ENCODE measurements around the gene PDPK1.
"Not testable (repeated sequence)": the region's sequence is repeated elsewhere in the genome, so short reads cannot be mapped to it uniquely, and the experiment has no call there.

Gene PDPK1

GRCh38 chr16:2621395-2621794 lies 83.6 kb downstream of the PDPK1 start:
- H3K36me3 ChIP-seq (ENCODE audit: control insufficient read depth, insufficient read depth, low read length): not testable (repeated sequence)

DNA sequence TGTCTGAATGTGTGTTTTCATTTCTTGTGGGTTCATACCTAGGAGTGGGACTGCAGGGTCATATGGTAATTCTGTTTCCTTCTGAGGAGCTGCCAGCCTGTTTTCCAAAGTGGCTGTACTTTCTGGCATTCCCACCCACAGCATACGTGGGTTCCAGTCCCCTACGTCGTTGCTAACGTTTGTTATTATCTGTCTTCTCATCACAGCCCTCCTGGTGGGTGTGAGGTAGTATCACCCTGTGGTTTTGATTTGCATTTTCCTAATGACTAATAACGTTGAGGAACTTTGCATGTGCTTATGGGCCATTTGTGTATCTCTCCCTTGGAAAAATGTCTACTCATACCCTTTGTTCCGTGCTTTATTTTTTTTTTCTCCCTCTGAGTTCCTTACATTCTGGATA lies 89.3 kb downstream of the PDPK1 start:
- H3K36me3 ChIP-seq (ENCODE audit: control insufficient read depth, insufficient read depth, low read length); H3K4me1 ChIP-seq (ENCODE audit: control insufficient read depth, insufficient read depth, low read length, poor library complexity, severe bottlenecking); H3K27ac ChIP-seq (ENCODE audit: low read depth, low read length, severe bottlenecking); H3K4me3 ChIP-seq (ENCODE audit: extremely low read depth, insufficient read depth, low read length, poor library complexity, severe bottlenecking); H3K9me3 ChIP-seq (ENCODE audit: control insufficient read depth, low read length): not testable (repeated sequence)
- no CpG with 5 or more reads among the region's 6 CpGs for WGBS, 2 experiments (ENCODE audit: insufficient coverage in 2 of 2)

More at GRCh38 chr16:2621395-2621794, 83.6 kb downstream of the PDPK1 start:
- H3K9me3 ChIP-seq (ENCODE audit: control insufficient read depth, low read length); H3K4me1 ChIP-seq (ENCODE audit: control insufficient read depth, insufficient read depth, low read length, poor library complexity, severe bottlenecking); H3K27ac ChIP-seq (ENCODE audit: low read depth, low read length, severe bottlenecking); H3K4me3 ChIP-seq (ENCODE audit: extremely low read depth, insufficient read depth, low read length, poor library complexity, severe bottlenecking): not testable (repeated sequence)
- 80% methylated on average over 1 of the region's 8 CpGs; no CpG with 5 or more reads in 1 of the 2 experiments for WGBS, 2 experiments (ENCODE audit: insufficient coverage in 2 of 2)

- not testable (repeated sequence) for H3K36me3 ChIP-seq (ENCODE audit: control insufficient read depth, insufficient read depth, low read length); H3K9me3 ChIP-seq (ENCODE audit: control insufficient read depth, low read length); H3K27ac ChIP-seq (ENCODE audit: low read depth, low read length, severe bottlenecking); H3K4me3 ChIP-seq (ENCODE audit: extremely low read depth, insufficient read depth, low read length, poor library complexity, severe bottlenecking); H3K4me1 ChIP-seq (ENCODE audit: control insufficient read depth, insufficient read depth, low read length, poor library complexity, severe bottlenecking)
- no CpG with 5 or more reads among the region's 11 CpGs for WGBS, 2 experiments (ENCODE audit: insufficient coverage in 2 of 2)
Measured at GRCh38 chr16:2631203-2631602, 93.4 kb downstream of the PDPK1 start.

GRCh38 chr16:2632291-2632690 lies 94.5 kb downstream of the PDPK1 start:
- WGBS, 2 experiments (ENCODE audit: insufficient coverage in 2 of 2): no CpG with 5 or more reads among the region's 7 CpGs
- H3K4me3 ChIP-seq (ENCODE audit: extremely low read depth, insufficient read depth, low read length, poor library complexity, severe bottlenecking); H3K9me3 ChIP-seq (ENCODE audit: control insufficient read depth, low read length); H3K4me1 ChIP-seq (ENCODE audit: control insufficient read depth, insufficient read depth, low read length, poor library complexity, severe bottlenecking); H3K27ac ChIP-seq (ENCODE audit: low read depth, low read length, severe bottlenecking); H3K36me3 ChIP-seq (ENCODE audit: control insufficient read depth, insufficient read depth, low read length): not testable (repeated sequence)

- H3K4me3 ChIP-seq (ENCODE audit: extremely low read depth, insufficient read depth, low read length, poor library complexity, severe bottlenecking); H3K36me3 ChIP-seq (ENCODE audit: control insufficient read depth, insufficient read depth, low read length); H3K27ac ChIP-seq (ENCODE audit: low read depth, low read length, severe bottlenecking); H3K4me1 ChIP-seq (ENCODE audit: control insufficient read depth, insufficient read depth, low read length, poor library complexity, severe bottlenecking); H3K9me3 ChIP-seq (ENCODE audit: control insufficient read depth, low read length): not testable (repeated sequence)
- WGBS, 2 experiments (ENCODE audit: insufficient coverage in 2 of 2): no CpG with 5 or more reads among the region's 12 CpGs
Measured at GRCh38 chr16:2639071-2639721, 101.4 kb downstream of the PDPK1 start.

DNA sequence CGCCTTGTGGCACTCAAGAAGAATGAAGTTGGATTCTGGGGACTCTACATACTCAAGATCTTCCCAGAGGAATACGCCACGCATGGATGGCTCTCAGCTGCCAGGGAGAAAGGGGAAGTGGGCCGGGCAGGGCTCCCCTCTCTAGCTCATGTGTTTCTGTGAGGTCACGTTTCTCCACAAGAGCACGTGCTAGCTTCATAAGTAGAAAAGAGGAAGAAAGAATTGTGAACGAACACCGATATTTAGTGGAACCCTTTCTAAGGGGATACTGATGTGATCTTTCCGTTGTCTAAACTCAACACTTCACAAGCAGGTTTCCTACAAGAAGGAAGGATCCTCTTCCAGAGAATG lies 101.9 kb downstream of the PDPK1 start:
- H3K4me3 ChIP-seq (ENCODE audit: extremely low read depth, insufficient read depth, low read length, poor library complexity, severe bottlenecking); H3K27ac ChIP-seq (ENCODE audit: low read depth, low read length, severe bottlenecking); H3K4me1 ChIP-seq (ENCODE audit: control insufficient read depth, insufficient read depth, low read length, poor library complexity, severe bottlenecking); H3K9me3 ChIP-seq (ENCODE audit: control insufficient read depth, low read length); H3K36me3 ChIP-seq (ENCODE audit: control insufficient read depth, insufficient read depth, low read length): not testable (repeated sequence)
- WGBS, 2 experiments (ENCODE audit: insufficient coverage in 2 of 2): no CpG with 5 or more reads among the region's 9 CpGs

- WGBS, 2 experiments (ENCODE audit: insufficient coverage in 2 of 2): no CpG with 5 or more reads among the region's 17 CpGs
- H3K27ac ChIP-seq (ENCODE audit: low read depth, low read length, severe bottlenecking); H3K4me1 ChIP-seq (ENCODE audit: control insufficient read depth, insufficient read depth, low read length, poor library complexity, severe bottlenecking); H3K36me3 ChIP-seq (ENCODE audit: control insufficient read depth, insufficient read depth, low read length); H3K9me3 ChIP-seq (ENCODE audit: control insufficient read depth, low read length); H3K4me3 ChIP-seq (ENCODE audit: extremely low read depth, insufficient read depth, low read length, poor library complexity, severe bottlenecking): not testable (repeated sequence)
Measured at GRCh38 chr16:2642561-2642960, 104.7 kb downstream of the PDPK1 start.

DNA sequence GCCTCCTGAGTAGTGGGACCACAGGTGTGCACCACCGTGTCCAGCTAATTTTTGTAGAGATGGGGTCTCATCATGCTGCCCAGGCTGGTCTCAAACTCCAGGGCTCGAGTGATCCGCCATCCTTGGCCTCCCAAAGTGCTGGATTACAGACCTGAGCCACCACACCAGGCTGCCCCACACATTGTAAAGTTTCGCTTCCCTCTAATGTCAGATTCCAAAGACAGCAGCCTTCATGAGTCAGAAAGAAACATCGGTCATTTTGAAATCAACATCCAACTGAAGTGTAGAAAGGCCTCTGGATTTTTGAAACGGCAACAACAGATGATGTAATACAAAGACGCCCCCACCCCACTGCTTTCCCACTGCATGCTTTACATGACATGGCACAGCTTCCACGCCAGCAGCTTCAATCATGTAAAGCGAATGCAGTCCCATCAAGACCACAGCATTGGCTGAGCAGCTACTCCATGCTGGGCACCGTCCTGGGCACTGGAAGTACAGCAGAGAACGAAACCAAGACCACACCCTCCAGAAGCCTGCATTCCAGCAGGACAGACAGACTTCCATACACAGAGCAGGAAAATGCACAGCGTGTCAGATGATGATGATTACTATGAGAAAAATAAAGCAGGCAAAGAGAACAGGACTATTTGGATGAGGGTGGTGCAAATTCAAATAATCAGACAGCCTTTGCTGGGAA lies 107.1 kb downstream of the PDPK1 start:
- no CpG with 5 or more reads among the region's 12 CpGs for WGBS, 2 experiments (ENCODE audit: insufficient coverage in 2 of 2)
- H3K4me1 ChIP-seq (ENCODE audit: control insufficient read depth, insufficient read depth, low read length, poor library complexity, severe bottlenecking); H3K36me3 ChIP-seq (ENCODE audit: control insufficient read depth, insufficient read depth, low read length); H3K4me3 ChIP-seq (ENCODE audit: extremely low read depth, insufficient read depth, low read length, poor library complexity, severe bottlenecking); H3K27ac ChIP-seq (ENCODE audit: low read depth, low read length, severe bottlenecking); H3K9me3 ChIP-seq (ENCODE audit: control insufficient read depth, low read length): not testable (repeated sequence)

DNA sequence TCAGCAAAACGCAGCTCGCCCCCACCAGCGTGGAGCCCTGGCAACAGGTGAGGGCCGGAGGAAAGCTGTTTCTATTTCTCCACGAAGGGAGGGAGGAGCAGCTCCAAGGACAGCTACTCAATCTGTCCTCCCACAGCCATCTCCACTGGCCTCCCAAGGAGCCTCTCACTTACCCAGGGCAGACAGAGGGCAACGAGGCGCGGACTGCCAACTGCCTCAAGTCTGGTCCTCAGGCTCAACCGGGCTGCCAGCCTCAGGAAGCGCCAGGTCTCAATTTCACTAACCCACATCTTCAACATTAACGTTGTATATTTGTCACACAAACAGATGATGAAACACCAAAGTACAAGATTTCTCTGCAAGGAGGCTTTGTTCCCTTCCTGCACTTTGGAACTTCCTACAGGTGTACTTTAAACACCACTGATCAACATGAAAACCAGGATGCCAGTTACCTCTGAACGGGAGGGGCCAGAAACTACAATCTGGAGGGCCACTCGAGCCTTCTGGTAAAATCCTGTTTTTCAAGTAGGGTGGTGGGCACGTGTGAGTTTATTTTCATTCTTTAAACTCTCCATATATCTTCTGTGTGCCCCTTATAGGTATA lies 113.5 kb downstream of the PDPK1 start:
- not testable (repeated sequence) for H3K36me3 ChIP-seq (ENCODE audit: control insufficient read depth, insufficient read depth, low read length); H3K9me3 ChIP-seq (ENCODE audit: control insufficient read depth, low read length); H3K4me1 ChIP-seq (ENCODE audit: control insufficient read depth, insufficient read depth, low read length, poor library complexity, severe bottlenecking); H3K27ac ChIP-seq (ENCODE audit: low read depth, low read length, severe bottlenecking); H3K4me3 ChIP-seq (ENCODE audit: extremely low read depth, insufficient read depth, low read length, poor library complexity, severe bottlenecking)
- no CpG with 5 or more reads among the region's 14 CpGs for WGBS, 2 experiments (ENCODE audit: insufficient coverage in 2 of 2)
